Upper lobe of left lung (tissue), 4 donors: Measurements from ENCODE around the gene NSD1.

ENCODE experiments used
- CTCF ChIP-seq, 6 experiments: fragments of 450-650 bp in 4 of 6; fragments of 200-600 bp in 2 of 6; sonication (generic) in 2 of 6; IDR thresholded peaks; one replicate each; pipeline ENCODE4 v1.5.1; 2016 to 2019; ENCODE audit warnings: antibody characterized with exemption in 6 of 6
- POLR2A ChIP-seq, 4 donors: fragments of 450-650 bp; IDR thresholded peaks; one replicate each; pipeline ENCODE4 v1.5.1; 2016 to 2017; ENCODE audit warnings: antibody characterized with exemption in 4 of 4, mild to moderate bottlenecking in 2 of 4
- POLR2AphosphoS5 ChIP-seq, 2 donors: sonication (generic); formaldehyde crosslinking; IDR thresholded peaks; one replicate each; pipeline ENCODE4 v1.5.1; 2017; ENCODE audit warnings: antibody characterized with exemption in 2 of 2

- TF ChIP-seq CTCF (IDR thresholded peaks at IDR 0.05), result no peak
- no peak for TF ChIP-seq POLR2A (IDR thresholded peaks at IDR 0.05)
- no peak for TF ChIP-seq POLR2AphosphoS5 (IDR thresholded peaks at IDR 0.05)
Measured at GRCh38 chr5:177261510-177261909, 127.9 kb downstream of the NSD1 start.
